ENCODE data around the gene PEX14.

- TF ChIP-seq CTCF (conservative IDR thresholded peaks at IDR 0.05; ENCODE audit: low read depth in 2 of 2) = no peak
- no peak for TF ChIP-seq REST (IDR thresholded peaks at IDR 0.05; ENCODE audit: unreplicated experiment)
- no peak for TF ChIP-seq EZH2 (IDR thresholded peaks at IDR 0.05; ENCODE audit: low read depth, unreplicated experiment)
- no peak for TF ChIP-seq EZH2phosphoT487 (IDR thresholded peaks at IDR 0.05; ENCODE audit: unreplicated experiment)
- no peak for TF ChIP-seq POLR2AphosphoS5 (IDR thresholded peaks at IDR 0.05; ENCODE audit: low read depth)
- no peak for TF ChIP-seq ETS1 (IDR thresholded peaks at IDR 0.05)
- no peak for TF ChIP-seq CREB1 (CRISPR knock-in tag; IDR thresholded peaks at IDR 0.05; ENCODE audit: low read depth)
- TF ChIP-seq STAT1 (IDR thresholded peaks at IDR 0.05; ENCODE audit: unreplicated experiment) = no peak
- no peak for TF ChIP-seq ZNF331 (CRISPR knock-in tag; IDR thresholded peaks at IDR 0.05; ENCODE audit: low read depth)
- no peak for TF ChIP-seq JUNB (IDR thresholded peaks at IDR 0.05; ENCODE audit: unreplicated experiment)
- no peak for TF ChIP-seq NANOG (IDR thresholded peaks at IDR 0.05; ENCODE audit: borderline replicate concordance)
- TF ChIP-seq ZNF114 (CRISPR knock-in tag; IDR thresholded peaks at IDR 0.05) = no peak
Measured at GRCh38 chr1:10589074-10589473, 114.3 kb downstream of the PEX14 start.

Measured in GM23338 (cell line).